Breast epithelium (tissue), 3 donors: ENCODE data around the gene DDX39A.

Experiments used
- CTCF ChIP-seq, 3 donors: fragments of 450-650 bp; IDR thresholded peaks; one replicate each; pipeline ENCODE4 v1.5.1; 2016 to 2017; ENCODE audit warnings: antibody characterized with exemption in 3 of 3, mild to moderate bottlenecking in 3 of 3, moderate library complexity in 3 of 3
- POLR2A ChIP-seq: fragments of 450-650 bp; IDR thresholded peaks from one replicate; pipeline ENCODE4 v1.6.1; 2016; ENCODE audit warnings: antibody characterized with exemption, mild to moderate bottlenecking, moderate library complexity

DNA sequence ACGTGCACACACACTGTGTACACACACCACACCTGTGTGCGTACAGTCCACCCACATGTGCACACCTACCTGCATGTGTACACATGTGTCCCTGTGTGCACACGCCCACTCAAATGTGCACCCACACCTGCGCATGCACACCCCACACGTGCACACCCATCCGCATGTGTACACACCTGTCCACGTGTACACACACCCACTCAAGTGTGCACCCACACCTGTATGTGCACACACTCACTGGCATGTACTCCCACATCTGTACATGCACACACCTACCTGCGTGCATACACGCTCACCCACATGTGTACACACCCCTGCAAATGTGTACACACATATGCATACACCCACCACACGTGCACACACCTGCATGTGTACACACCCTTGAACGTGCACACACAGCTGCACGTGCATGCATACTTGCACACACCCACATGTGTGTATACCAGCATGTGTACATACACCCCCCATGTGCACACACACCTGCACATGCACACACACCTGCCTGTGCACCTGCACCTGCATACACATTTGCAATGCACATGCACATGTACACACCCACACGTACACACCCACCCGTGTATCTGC lies 24.6 kb upstream of the DDX39A start:
- TF ChIP-seq CTCF (IDR thresholded peaks at IDR 0.05): no peak
- TF ChIP-seq POLR2A: no peak
